K562 (cell line): ENCODE results near the gene ZMYND19. TPM values are rescaled to one million over a fixed set of nuclear protein-coding genes. Genes with fewer than 3 reads are reported as not detected.

Source experiments
- ASH1L ChIP-seq: fragments of 450-650 bp; IDR thresholded peaks from 2 replicates; pipeline ENCODE4 v1.6.1; 2018; ENCODE audit warnings: borderline replicate concordance, mild to moderate bottlenecking, low read depth; ENCODE audit not compliant: partially characterized antibody
- CHD1 ChIP-seq: fragments of 200-600 bp; sonication (generic); IDR thresholded peaks from one replicate; pipeline ENCODE4 v1.6.1; 2012; ENCODE audit warnings: mild to moderate bottlenecking, moderate library complexity, low read length, inconsistent platforms
- NONO ChIP-seq, 2 experiments: fragments of 200-400 bp in 1 of 2; fragments of 450-650 bp in 1 of 2; formaldehyde crosslinking in 1 of 2; IDR thresholded peaks; 2 replicates each; pipeline ENCODE4 v1.6.1; 2017; ENCODE audit warnings: low read depth in 2 of 2, mild to moderate bottlenecking in 2 of 2, moderate library complexity in 2 of 2, low read length in 1 of 2
- PTRF ChIP-seq: fragments of 450-650 bp; IDR thresholded peaks from 2 replicates; pipeline ENCODE4 v1.6.1; 2016; ENCODE audit warnings: mild to moderate bottlenecking, missing genetic modification characterization, missing compliant biosample characterization
- PTTG1 ChIP-seq: fragments of 450-650 bp; IDR thresholded peaks from 2 replicates; pipeline ENCODE4 v1.6.1; 2016; ENCODE audit warnings: low read depth, mild to moderate bottlenecking, missing genetic modification characterization, missing compliant biosample characterization
- RAD21 ChIP-seq, 2 experiments: fragments of 250-450 bp in 1 of 2; fragments of 450-650 bp in 1 of 2; sonication (Bioruptor Pico) in 1 of 2; formaldehyde crosslinking in 1 of 2; IDR thresholded peaks in 1 of 2; conservative IDR thresholded peaks in 1 of 2; 2 replicates each; pipeline versions ENCODE4 v1.4.0 to v1.8.0; 2020 to 2022; ENCODE audit warnings: mild to moderate bottlenecking in 2 of 2, moderate library complexity in 1 of 2
- RNF2 ChIP-seq: sonication (generic); IDR thresholded peaks from 2 replicates; pipeline ENCODE4 v1.6.1; 2016
- SMAD4 ChIP-seq: fragments of 250-450 bp; sonication (Bioruptor Pico); conservative IDR thresholded peaks from 2 replicates; pipeline ENCODE4 v1.8.0; 2021; ENCODE audit warnings: inconsistent platforms, mild to moderate bottlenecking, moderate library complexity
- SNRNP70 ChIP-seq: fragments of 200-400 bp; formaldehyde crosslinking; optimal IDR thresholded peaks from 2 replicates; pipeline ENCODE3; 2017; ENCODE audit warnings: low read depth, low read length
- TAF7 ChIP-seq: fragments of 450-650 bp; IDR thresholded peaks from 2 replicates; pipeline ENCODE4 v1.6.1; 2016; ENCODE audit warnings: missing genetic modification characterization, missing compliant biosample characterization
- ZKSCAN8 ChIP-seq: fragments of 200-800 bp; sonication (Bioruptor generic); IDR thresholded peaks from 2 replicates; pipeline ENCODE4 v1.6.1; 2016; ENCODE audit warnings: missing genetic modification characterization, missing compliant biosample characterization
- polyA plus RNA-seq, 8 experiments: library from polyadenylated mRNA; depleted of rRNA in 4 of 8; stranded (reverse) in 5 of 8; unstranded in 3 of 8; fragments of >200 nt; fragmentation: Nextera tagmentation in 2 of 8; fragmentation: Illumina TruSeq in 1 of 8; extraction: Ambion mirVana in 2 of 8; extraction: Trizol in 1 of 8; gene quantifications; 2 replicates each; pipeline versions ENCODE4 v1.2.1 to v1.2.3, GENCODE V29; 2011 to 2014; ENCODE audit warnings: inconsistent platforms in 1 of 8, missing spikeins in 1 of 8
- total RNA-seq, 7 experiments: library from RNA; depleted of rRNA in 6 of 7; stranded (reverse); fragments of >200 nt in 6 of 7; fragmentation: Illumina TruSeq in 2 of 7; extraction: Trizol in 2 of 7; gene quantifications; 2 replicates each; pipeline versions ENCODE4 v1.2.1 to v1.2.3, GENCODE V29; 2011 to 2021; ENCODE audit warnings: low replicate concordance in 1 of 7
- TF ChIP-seq, protein P1 (sequence below): fragments of 250-450 bp; sonication (Bioruptor Pico); IDR thresholded peaks from 2 replicates; pipeline ENCODE4 v1.5.0; 2020; ENCODE audit warnings: mild to moderate bottlenecking, borderline replicate concordance
- TF ChIP-seq, protein P2 (sequence below): fragments of 250-450 bp; sonication (Bioruptor Pico); IDR thresholded peaks from 2 replicates; pipeline ENCODE4 v1.8.0; 2021; ENCODE audit warnings: mild to moderate bottlenecking, moderate library complexity
- TF ChIP-seq, protein P3 (sequence below): sonication (generic); formaldehyde crosslinking; IDR thresholded peaks from 2 replicates; pipeline ENCODE4 v1.8.0; 2022; ENCODE audit warnings: missing genetic modification reagents, mild to moderate bottlenecking, moderate library complexity, borderline replicate concordance
- TF ChIP-seq, protein P4 (sequence below): fragments of 450-650 bp; formaldehyde crosslinking; IDR thresholded peaks from 2 replicates; pipeline ENCODE4 v1.4.0; 2022; ENCODE audit warnings: missing genetic modification characterization
- TF ChIP-seq, protein P5 (sequence below): IDR thresholded peaks from 3 replicates; pipeline ENCODE4 v1.6.1; 2011; ENCODE audit warnings: borderline replicate concordance, mild to moderate bottlenecking; ENCODE audit not compliant: insufficient read length, insufficient read depth
- TF ChIP-seq, protein P6 (sequence below): sonication (generic); formaldehyde crosslinking; IDR thresholded peaks from 2 replicates; pipeline ENCODE4 v1.8.1; 2022; ENCODE audit warnings: missing genetic modification reagents

The ZMYND19 gene
- total and polyA plus RNA-seq, 9 of the 15 experiments (the other 6 are each of a cell fraction or from before 2014, with no cell fraction given), result 1.0 to 86.7 (median 44.0) TPM

DNA sequence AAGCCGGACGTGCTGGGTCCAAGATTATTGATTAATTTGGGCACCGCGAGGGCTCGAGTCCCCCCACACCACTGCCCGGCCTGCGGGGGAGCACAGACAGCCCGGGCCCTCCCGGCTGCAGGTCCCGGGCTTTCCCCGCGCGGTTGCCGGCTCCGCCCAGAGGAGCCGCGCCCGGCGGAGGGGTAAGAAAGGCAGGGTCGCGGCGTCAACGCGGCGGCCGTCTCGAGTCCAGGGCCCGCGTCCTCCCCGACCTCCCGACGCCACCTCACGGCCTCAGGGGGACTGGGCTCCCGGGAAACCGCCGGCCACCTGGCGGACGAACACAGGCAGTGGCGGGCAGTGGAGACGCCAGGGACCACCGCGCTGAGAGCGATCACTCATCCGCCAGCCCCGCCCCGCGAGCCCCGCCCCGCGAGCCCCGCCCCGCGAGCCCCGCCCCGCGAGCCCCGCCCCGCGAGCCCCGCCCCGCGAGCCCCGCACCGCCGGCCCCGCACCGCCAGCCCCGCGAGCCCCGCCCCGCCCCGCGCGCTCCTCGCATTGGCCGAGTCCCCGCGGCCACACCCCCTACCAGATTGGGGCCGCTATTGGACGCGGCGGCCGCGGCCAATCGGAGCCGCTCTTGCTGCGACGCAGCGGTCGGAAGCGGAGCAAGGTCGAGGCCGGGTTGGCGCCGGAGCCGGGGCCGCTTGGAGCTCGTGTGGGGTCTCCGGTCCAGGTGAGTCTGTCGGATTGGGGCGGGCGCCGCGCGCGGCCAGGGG lies 38.9 kb downstream of the ZMYND19 start, which contains the start of gene MRPL41 (continued):
- TF ChIP-seq PTTG1 (tag), result no peak
- no peak for TF ChIP-seq CHD1
- TF ChIP-seq, protein P1, sequence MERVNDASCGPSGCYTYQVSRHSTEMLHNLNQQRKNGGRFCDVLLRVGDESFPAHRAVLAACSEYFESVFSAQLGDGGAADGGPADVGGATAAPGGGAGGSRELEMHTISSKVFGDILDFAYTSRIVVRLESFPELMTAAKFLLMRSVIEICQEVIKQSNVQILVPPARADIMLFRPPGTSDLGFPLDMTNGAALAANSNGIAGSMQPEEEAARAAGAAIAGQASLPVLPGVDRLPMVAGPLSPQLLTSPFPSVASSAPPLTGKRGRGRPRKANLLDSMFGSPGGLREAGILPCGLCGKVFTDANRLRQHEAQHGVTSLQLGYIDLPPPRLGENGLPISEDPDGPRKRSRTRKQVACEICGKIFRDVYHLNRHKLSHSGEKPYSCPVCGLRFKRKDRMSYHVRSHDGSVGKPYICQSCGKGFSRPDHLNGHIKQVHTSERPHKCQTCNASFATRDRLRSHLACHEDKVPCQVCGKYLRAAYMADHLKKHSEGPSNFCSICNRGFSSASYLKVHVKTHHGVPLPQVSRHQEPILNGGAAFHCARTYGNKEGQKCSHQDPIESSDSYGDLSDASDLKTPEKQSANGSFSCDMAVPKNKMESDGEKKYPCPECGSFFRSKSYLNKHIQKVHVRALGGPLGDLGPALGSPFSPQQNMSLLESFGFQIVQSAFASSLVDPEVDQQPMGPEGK (CRISPR knock-in tag), result no peak
- TF ChIP-seq, protein P2, sequence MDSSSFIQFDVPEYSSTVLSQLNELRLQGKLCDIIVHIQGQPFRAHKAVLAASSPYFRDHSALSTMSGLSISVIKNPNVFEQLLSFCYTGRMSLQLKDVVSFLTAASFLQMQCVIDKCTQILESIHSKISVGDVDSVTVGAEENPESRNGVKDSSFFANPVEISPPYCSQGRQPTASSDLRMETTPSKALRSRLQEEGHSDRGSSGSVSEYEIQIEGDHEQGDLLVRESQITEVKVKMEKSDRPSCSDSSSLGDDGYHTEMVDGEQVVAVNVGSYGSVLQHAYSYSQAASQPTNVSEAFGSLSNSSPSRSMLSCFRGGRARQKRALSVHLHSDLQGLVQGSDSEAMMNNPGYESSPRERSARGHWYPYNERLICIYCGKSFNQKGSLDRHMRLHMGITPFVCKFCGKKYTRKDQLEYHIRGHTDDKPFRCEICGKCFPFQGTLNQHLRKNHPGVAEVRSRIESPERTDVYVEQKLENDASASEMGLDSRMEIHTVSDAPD (CRISPR knock-in tag), result no peak
- no peak for TF ChIP-seq PTRF (tag)
- TF ChIP-seq, protein P3, sequence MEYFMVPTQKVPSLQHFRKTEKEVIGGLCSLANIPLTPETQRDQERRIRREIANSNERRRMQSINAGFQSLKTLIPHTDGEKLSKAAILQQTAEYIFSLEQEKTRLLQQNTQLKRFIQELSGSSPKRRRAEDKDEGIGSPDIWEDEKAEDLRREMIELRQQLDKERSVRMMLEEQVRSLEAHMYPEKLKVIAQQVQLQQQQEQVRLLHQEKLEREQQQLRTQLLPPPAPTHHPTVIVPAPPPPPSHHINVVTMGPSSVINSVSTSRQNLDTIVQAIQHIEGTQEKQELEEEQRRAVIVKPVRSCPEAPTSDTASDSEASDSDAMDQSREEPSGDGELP (CRISPR knock-in tag), result peak; percentile 62; the same call in 1 of the 2 replicates
- TF ChIP-seq, protein P4, sequence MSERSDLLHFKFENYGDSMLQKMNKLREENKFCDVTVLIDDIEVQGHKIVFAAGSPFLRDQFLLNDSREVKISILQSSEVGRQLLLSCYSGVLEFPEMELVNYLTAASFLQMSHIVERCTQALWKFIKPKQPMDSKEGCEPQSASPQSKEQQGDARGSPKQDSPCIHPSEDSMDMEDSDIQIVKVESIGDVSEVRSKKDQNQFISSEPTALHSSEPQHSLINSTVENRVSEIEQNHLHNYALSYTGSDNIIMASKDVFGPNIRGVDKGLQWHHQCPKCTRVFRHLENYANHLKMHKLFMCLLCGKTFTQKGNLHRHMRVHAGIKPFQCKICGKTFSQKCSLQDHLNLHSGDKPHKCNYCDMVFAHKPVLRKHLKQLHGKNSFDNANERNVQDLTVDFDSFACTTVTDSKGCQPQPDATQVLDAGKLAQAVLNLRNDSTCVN (CRISPR knock-in tag), result no peak
- peak; percentile 58 for TF ChIP-seq SMAD4 (CRISPR knock-in tag)
- 0 out of 2 replicates have a peak, but pooled peaks have one; percentile 6 for TF ChIP-seq RNF2
- no peak for TF ChIP-seq TAF7 (tag)
- TF ChIP-seq NONO (IDR thresholded peaks at IDR 0.05; ENCODE audit: low read depth in 2 of 2, low read length in 1 of 2), result peak in 1 of 2 experiments; percentile 78; a peak in 1 of 4 replicates
- TF ChIP-seq, protein P5, sequence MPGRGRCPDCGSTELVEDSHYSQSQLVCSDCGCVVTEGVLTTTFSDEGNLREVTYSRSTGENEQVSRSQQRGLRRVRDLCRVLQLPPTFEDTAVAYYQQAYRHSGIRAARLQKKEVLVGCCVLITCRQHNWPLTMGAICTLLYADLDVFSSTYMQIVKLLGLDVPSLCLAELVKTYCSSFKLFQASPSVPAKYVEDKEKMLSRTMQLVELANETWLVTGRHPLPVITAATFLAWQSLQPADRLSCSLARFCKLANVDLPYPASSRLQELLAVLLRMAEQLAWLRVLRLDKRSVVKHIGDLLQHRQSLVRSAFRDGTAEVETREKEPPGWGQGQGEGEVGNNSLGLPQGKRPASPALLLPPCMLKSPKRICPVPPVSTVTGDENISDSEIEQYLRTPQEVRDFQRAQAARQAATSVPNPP, result no peak
- TF ChIP-seq RAD21 (CRISPR knock-in tag; conservative IDR thresholded peaks at IDR 0.05 in 1 of 2, IDR thresholded peaks at IDR 0.05 in 1 of 2), result peak; percentile 49 to 58
- TF ChIP-seq, protein P6, sequence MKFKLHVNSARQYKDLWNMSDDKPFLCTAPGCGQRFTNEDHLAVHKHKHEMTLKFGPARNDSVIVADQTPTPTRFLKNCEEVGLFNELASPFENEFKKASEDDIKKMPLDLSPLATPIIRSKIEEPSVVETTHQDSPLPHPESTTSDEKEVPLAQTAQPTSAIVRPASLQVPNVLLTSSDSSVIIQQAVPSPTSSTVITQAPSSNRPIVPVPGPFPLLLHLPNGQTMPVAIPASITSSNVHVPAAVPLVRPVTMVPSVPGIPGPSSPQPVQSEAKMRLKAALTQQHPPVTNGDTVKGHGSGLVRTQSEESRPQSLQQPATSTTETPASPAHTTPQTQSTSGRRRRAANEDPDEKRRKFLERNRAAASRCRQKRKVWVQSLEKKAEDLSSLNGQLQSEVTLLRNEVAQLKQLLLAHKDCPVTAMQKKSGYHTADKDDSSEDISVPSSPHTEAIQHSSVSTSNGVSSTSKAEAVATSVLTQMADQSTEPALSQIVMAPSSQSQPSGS (CRISPR knock-in tag), result no peak
- TF ChIP-seq ZKSCAN8 (CRISPR knock-in tag), result no peak
- TF ChIP-seq ASH1L, result peak; percentile 75
- TF ChIP-seq SNRNP70, result no peak
